Body of pancreas (tissue), 4 donors: ENCODE results near the gene VPS37D.

Experiments
- CTCF ChIP-seq, 7 experiments: fragments of 450-650 bp in 4 of 7; fragments of 200-600 bp in 3 of 7; sonication (generic) in 3 of 7; IDR thresholded peaks; one replicate each; pipeline ENCODE4 v1.5.1; 2016 to 2019; ENCODE audit warnings: antibody characterized with exemption in 7 of 7
- POLR2A ChIP-seq, 3 donors: fragments of 450-650 bp; IDR thresholded peaks; one replicate each; pipeline ENCODE4 v1.6.1; 2016; ENCODE audit warnings: antibody characterized with exemption in 3 of 3, mild to moderate bottlenecking in 2 of 3

- TF ChIP-seq CTCF (IDR thresholded peaks at IDR 0.05) (no peak), POLR2A (IDR thresholded peaks at IDR 0.05) (peak in 2 of 3 donors; percentile 38 to 56)
These were observed 1.7 kb downstream of the VPS37D start for GRCh38 chr7:73669288-73669701.
